ENCODE measurements around the gene FZD1. TPM values are rescaled to one million over a fixed set of nuclear protein-coding genes. Genes with fewer than 3 reads are reported as not detected.

FZD1 gene
- total and polyA plus RNA-seq, 2 of the 8 experiments (the other 6 are each of a cell fraction or from before 2014, with no cell fraction given) = 0.62 to 0.91 TPM

GRCh38 chr7:91239171-91239604, 25.0 kb upstream of the FZD1 start:
- Histone ChIP-seq H4K5ac (ENCODE audit: insufficient read length, low read depth, low read length) (no peak overlapping the region), H2AFZ (ENCODE audit: low read length) (0 out of 2 replicates have a peak overlapping the region, but pooled peaks have one; percentile 59), H3K79me2 (ENCODE audit: control insufficient read depth in 1 of 2, insufficient read depth in 2 of 2, low read length in 2 of 2) (no peaks in the 10 kb centered on the region), H3K23me2 (ENCODE audit: low read depth, low read length) (no peaks in the 10 kb centered on the region), H4K91ac (replicated peaks; ENCODE audit: insufficient read length, low read length) (no peak overlapping the region), H2BK12ac (ENCODE audit: low read depth, low read length) (no peak overlapping the region), H2AK5ac (ENCODE audit: low read depth, low read length) (no peak overlapping the region), H3K23ac (ENCODE audit: insufficient read length) (no peak overlapping the region), H2BK15ac (ENCODE audit: low read length) (no peak overlapping the region), H3K79me1 (ENCODE audit: low read depth, low read length) (no peaks in the 10 kb centered on the region), H3K4me3 (ENCODE audit: extremely low read depth in 1 of 4, insufficient read depth in 2 of 4, low read depth in 3 of 4, low read length in 4 of 4) (no peak overlapping the region), H2BK120ac (replicated peaks; ENCODE audit: low read depth, low read length) (no peak overlapping the region), H4K8ac (ENCODE audit: extremely low read depth, insufficient read depth, low read length) (no peak overlapping the region), H3K18ac (ENCODE audit: extremely low read depth, low read length) (no peak overlapping the region), H3K56ac (replicated peaks; ENCODE audit: insufficient read length, low read depth, low read length) (no peak overlapping the region), H2BK5ac (ENCODE audit: low read depth, low read length) (no peak overlapping the region), H3K4me1 (replicated peaks in 1 of 4; ENCODE audit: control insufficient read depth in 3 of 4, insufficient read depth in 4 of 4, low read length in 3 of 4) (no peaks in the 10 kb centered on the region), H3K9ac (replicated peaks in 1 of 4; ENCODE audit: extremely low read depth in 1 of 4, low read depth in 3 of 4, low read length in 3 of 4) (no peak overlapping the region), H2BK20ac (ENCODE audit: low read length) (no peak overlapping the region), H3K14ac (ENCODE audit: insufficient read length) (no peak overlapping the region), H3K4me2 (ENCODE audit: insufficient read depth in 1 of 2, low read depth in 2 of 2, low read length in 2 of 2) (no peak overlapping the region), H3K27ac (ENCODE audit: low read depth, low read length) (no peak overlapping the region), H4K20me1 (replicated peaks in 1 of 2; ENCODE audit: control insufficient read depth in 1 of 2, insufficient read depth in 2 of 2, low read length in 2 of 2) (no peaks in the 10 kb centered on the region), H3K36me3 (ENCODE audit: control insufficient read depth in 2 of 4, insufficient read depth in 4 of 4, low read length in 3 of 4) (no peaks in the 10 kb centered on the region), H3K9me3 (ENCODE audit: insufficient read depth in 2 of 2, low read depth in 1 of 2, low read length in 1 of 2) (no peaks in the 10 kb centered on the region), H3K27me3 (replicated peaks in 1 of 4; ENCODE audit: control insufficient read depth in 3 of 4, extremely low read depth in 1 of 4, insufficient read depth in 3 of 4, low read length in 3 of 4) (no peaks in the 10 kb centered on the region), H3K4ac (replicated peaks; ENCODE audit: insufficient read length, low read depth, low read length) (no peak overlapping the region)
- ChIA-PET CTCF (ENCODE audit: partially characterized antibody) (interaction anchor here (0.6 to 2.1 kb wide), 5 partner anchors 8 to 156 kb away, joined by 3 to 8 read pairs (median 3); no protein-coding TSS in a partner anchor), POLR2A (ENCODE audit: partially characterized antibody) (interaction anchor here (1.1 kb wide), 1 partner anchor 9 kb away, joined by 3 read pairs; no protein-coding TSS in a partner anchor)
- no peak for FAIRE-seq
- no peak for DNase-seq (ENCODE audit: low read depth in 1 of 2, low spot score in 2 of 2)
- 100% methylated on average over 2 of the region's 2 CpGs; no CpG with 5 or more reads in 1 of the 2 experiments for WGBS, 2 experiments (ENCODE audit: extremely low coverage in 1 of 2, insufficient coverage in 1 of 2, insufficient read length in 1 of 2, insufficient replicate concordance in 2 of 2, low coverage in 1 of 2, low lambda C conversion rate in 2 of 2, missing lambda C conversion rate in 1 of 2)
- TF ChIP-seq KDM5A (IDR thresholded peaks at IDR 0.05; ENCODE audit: low read length) (no peak), USF2 (IDR thresholded peaks at IDR 0.05; ENCODE audit: low read length) (no peak), SIX5 (IDR thresholded peaks at IDR 0.05; ENCODE audit: low read depth, low read length) (no peak), CTCF (IDR thresholded peaks at IDR 0.05; ENCODE audit: control extremely low read depth in 1 of 3, insufficient read depth in 1 of 3, low read depth in 1 of 3, low read length in 3 of 3) (no peak), FOSL1 (IDR thresholded peaks at IDR 0.05; ENCODE audit: insufficient read depth, low read depth, low read length) (no peak), POLR2A (IDR thresholded peaks at IDR 0.05; ENCODE audit: control extremely low read depth in 1 of 2, low read depth in 2 of 2, low read length in 2 of 2) (no peak), EP300 (IDR thresholded peaks at IDR 0.05; ENCODE audit: borderline replicate concordance in 1 of 2, low read depth in 2 of 2, low read length in 2 of 2) (no peak), NANOG (IDR thresholded peaks at IDR 0.05; ENCODE audit: insufficient read depth, low read depth, low read length, poor library complexity, severe bottlenecking) (no peak), CEBPB (IDR thresholded peaks at IDR 0.05; ENCODE audit: low read depth, low read length) (no peak)
